Muscle layer of colon (tissue), 2 donors: Measurements from ENCODE around the gene COX6B1.
A peak's percentile ranks its signal among the peaks of the same experiment; 100 is the strongest.
"Not testable (repeated sequence)": the region's sequence is repeated elsewhere in the genome, so short reads cannot be mapped to it uniquely, and the experiment has no call there.

Experiments
- H3K27ac ChIP-seq: one replicate; pipeline ENCODE4 v1.7.0; 2013; ENCODE audit warnings: low read depth, mild to moderate bottlenecking, low read length, moderate library complexity
- H3K27me3 ChIP-seq, 2 donors: one replicate each; pipeline ENCODE4 v1.7.0; 2013; ENCODE audit warnings: low read length in 2 of 2, mild to moderate bottlenecking in 2 of 2; ENCODE audit not compliant: insufficient read depth in 2 of 2, control insufficient read depth in 1 of 2
- H3K36me3 ChIP-seq: one replicate; pipeline ENCODE4 v1.7.0; 2013; ENCODE audit warnings: mild to moderate bottlenecking, low read length; ENCODE audit not compliant: insufficient read depth
- H3K4me1 ChIP-seq: one replicate; pipeline ENCODE4 v1.7.0; 2013; ENCODE audit warnings: mild to moderate bottlenecking, low read length; ENCODE audit not compliant: insufficient read depth
- H3K4me3 ChIP-seq, 2 donors: one replicate each; pipeline ENCODE4 v1.7.0; 2013; ENCODE audit warnings: low read length in 2 of 2, low read depth in 1 of 2, mild to moderate bottlenecking in 1 of 2, moderate library complexity in 1 of 2
- H3K9ac ChIP-seq: one replicate; pipeline ENCODE4 v1.7.0; 2013; ENCODE audit warnings: low read length
- H3K9me3 ChIP-seq: one replicate; pipeline ENCODE4 v1.7.0; 2013; ENCODE audit warnings: mild to moderate bottlenecking, low read length
- donor health status: abdominal sarcoma.
- donor health status: Adenocarcinoma of cecum.

The COX6B1 gene

GRCh38 chr19:35648017-35648961 lies at the start of gene COX6B1:
COX6B1 (plus strand) TSS chr19:35648323; CDS start chr19:35651244, 2,921 bp downstream.
- H3K27ac ChIP-seq = peak within 1 kb of the TSS; percentile 90
- H3K9me3 ChIP-seq = no peaks in the 10 kb centered on the region
- H3K4me1 ChIP-seq = peaks cover 12% of the 10 kb centered on the region
- peak within 1 kb of the TSS; percentile 60 to 88 for H3K4me3 ChIP-seq
- H3K27me3 ChIP-seq = no peaks in the 10 kb centered on the region
- peak within 1 kb of the TSS; percentile 93 for H3K9ac ChIP-seq
- H3K36me3 ChIP-seq = peaks cover 8% of the 10 kb centered on the region

GRCh38 chr19:35601971-35602370 lies 46.2 kb upstream of the COX6B1 start:
- H3K9ac ChIP-seq = no peak overlapping the region
- H3K36me3 ChIP-seq = no peaks in the 10 kb centered on the region
- no peaks in the 10 kb centered on the region for H3K4me1 ChIP-seq
- no peak overlapping the region for H3K27ac ChIP-seq
- H3K27me3 ChIP-seq = no peaks in the 10 kb centered on the region
- H3K4me3 ChIP-seq = no peak overlapping the region
- H3K9me3 ChIP-seq = no peaks in the 10 kb centered on the region

GRCh38 chr19:35604436-35604835 lies 43.7 kb upstream of the COX6B1 start:
- not testable (repeated sequence) for H3K27ac ChIP-seq

GRCh38 chr19:35607170-35607569 lies 41.0 kb upstream of the COX6B1 start:
- not testable (repeated sequence) for H3K9ac ChIP-seq, H3K4me1 ChIP-seq, H3K4me3 ChIP-seq, H3K9me3 ChIP-seq, H3K36me3 ChIP-seq, H3K27ac ChIP-seq, H3K27me3 ChIP-seq

More at GRCh38 chr19:35604436-35604835, 43.7 kb upstream of the COX6B1 start:
- H3K4me1 ChIP-seq, H3K9ac ChIP-seq, H3K27me3 ChIP-seq, H3K9me3 ChIP-seq, H3K4me3 ChIP-seq, H3K36me3 ChIP-seq: not testable (repeated sequence)

- peaks cover 5% of the 10 kb centered on the region for H3K4me1 ChIP-seq
- H3K4me3 ChIP-seq = no peak overlapping the region
- no peak overlapping the region for H3K27ac ChIP-seq
Observed at GRCh38 chr19:35607661-35608060, 40.5 kb upstream of the COX6B1 start.

GRCh38 chr19:35608251-35608650 lies 39.9 kb upstream of the COX6B1 start:
- Histone ChIP-seq H3K9me3 (no peaks in the 10 kb centered on the region), H3K27ac (no peak overlapping the region), H3K9ac (no peak overlapping the region), H3K4me3 (no peak overlapping the region), H3K4me1 (peaks cover 10% of the 10 kb centered on the region), H3K36me3 (no peaks in the 10 kb centered on the region), H3K27me3 (no peaks in the 10 kb centered on the region)

More at GRCh38 chr19:35607661-35608060, 40.5 kb upstream of the COX6B1 start:
- no peaks in the 10 kb centered on the region for H3K27me3 ChIP-seq
- H3K9ac ChIP-seq = no peak overlapping the region
- no peaks in the 10 kb centered on the region for H3K36me3 ChIP-seq
- no peaks in the 10 kb centered on the region for H3K9me3 ChIP-seq

- H3K4me1 ChIP-seq = peaks cover 11% of the 10 kb centered on the region
- H3K36me3 ChIP-seq = no peaks in the 10 kb centered on the region
- no peaks in the 10 kb centered on the region for H3K27me3 ChIP-seq
- H3K9ac ChIP-seq = no peak overlapping the region
- H3K4me3 ChIP-seq = no peak overlapping the region
- no peaks in the 10 kb centered on the region for H3K9me3 ChIP-seq
- H3K27ac ChIP-seq = no peak overlapping the region
Observed at GRCh38 chr19:35609851-35610353, 38.2 kb upstream of the COX6B1 start.

GRCh38 chr19:35612224-35612558 lies 35.9 kb upstream of the COX6B1 start:
- peaks cover 11% of the 10 kb centered on the region for H3K4me1 ChIP-seq
- peak overlapping the region; percentile 76 to 89 for H3K4me3 ChIP-seq
- no peak overlapping the region for H3K9ac ChIP-seq
- no peak overlapping the region for H3K27ac ChIP-seq
- no peaks in the 10 kb centered on the region for H3K9me3 ChIP-seq
- no peaks in the 10 kb centered on the region for H3K27me3 ChIP-seq
- H3K36me3 ChIP-seq = no peaks in the 10 kb centered on the region

- Histone ChIP-seq H3K9me3 (no peaks in the 10 kb centered on the region), H3K36me3 (no peaks in the 10 kb centered on the region), H3K27ac (peak within 1 kb of the TSS; percentile 61), H3K4me3 (peak within 1 kb of the TSS; percentile 76 to 89), H3K9ac (peak within 1 kb of the TSS; percentile 79), H3K27me3 (no peaks in the 10 kb centered on the region), H3K4me1 (peaks cover 11% of the 10 kb centered on the region)
Observed at GRCh38 chr19:35612559-35613321, 35.4 kb upstream of the COX6B1 start, which contains the start of gene HAUS5. HAUS5 (plus strand) TSS chr19:35612735; CDS start chr19:35612795, 60 bp downstream.

- Histone ChIP-seq H3K9ac (no peak overlapping the region), H3K27ac (no peak overlapping the region), H3K27me3 (no peaks in the 10 kb centered on the region), H3K9me3 (no peaks in the 10 kb centered on the region), H3K4me1 (peaks cover 11% of the 10 kb centered on the region), H3K36me3 (no peaks in the 10 kb centered on the region), H3K4me3 (no peak overlapping the region)
Observed at GRCh38 chr19:35613574-35613973, 34.5 kb upstream of the COX6B1 start.

- Histone ChIP-seq H3K4me3 (no peak overlapping the region), H3K27ac (no peak overlapping the region), H3K4me1 (peaks cover 11% of the 10 kb centered on the region), H3K27me3 (no peaks in the 10 kb centered on the region), H3K9me3 (no peaks in the 10 kb centered on the region), H3K36me3 (no peaks in the 10 kb centered on the region), H3K9ac (no peak overlapping the region)
Observed at GRCh38 chr19:35615036-35615435, 33.1 kb upstream of the COX6B1 start.
